Loucy (cell line): ENCODE measurements around the gene DLG1.

Experiments
- H2AFZ ChIP-seq: fragments of 200-600 bp; sonication (generic); 2 replicates; pipeline ENCODE4 v1.6.0; 2016; ENCODE audit warnings: antibody characterized with exemption, mild to moderate bottlenecking, low read length, moderate library complexity
- H3F3A ChIP-seq: fragments of 200-600 bp; 2 replicates; pipeline ENCODE4 v1.6.0; 2016; ENCODE audit warnings: antibody characterized with exemption, low read depth, mild to moderate bottlenecking
- H3K27me3 ChIP-seq: fragments of 200-600 bp; sonication (generic); 2 replicates; pipeline ENCODE4 v1.6.1; 2014; ENCODE audit warnings: low read length, mild to moderate bottlenecking; ENCODE audit not compliant: insufficient read depth, poor library complexity, severe bottlenecking
- H3K36me3 ChIP-seq: fragments of 200-600 bp; sonication (generic); 2 replicates; pipeline ENCODE4 v1.6.1; 2016; ENCODE audit warnings: low read length; ENCODE audit not compliant: insufficient read depth
- H3K4me1 ChIP-seq: fragments of 200-600 bp; sonication (generic); 2 replicates; pipeline ENCODE4 v1.5.1; 2014; ENCODE audit warnings: low read length, mild to moderate bottlenecking; ENCODE audit not compliant: insufficient read depth, poor library complexity, severe bottlenecking
- H3K4me2 ChIP-seq: fragments of 200-600 bp; sonication (generic); 2 replicates; pipeline ENCODE4 v1.6.0; 2014; ENCODE audit warnings: antibody characterized with exemption, low read length, low read depth, mild to moderate bottlenecking; ENCODE audit not compliant: poor library complexity, severe bottlenecking
- H3K4me3 ChIP-seq: fragments of 200-600 bp; sonication (generic); 2 replicates; pipeline ENCODE4 v1.5.1; 2014; ENCODE audit warnings: low read length, mild to moderate bottlenecking, mixed read lengths; ENCODE audit not compliant: poor library complexity, severe bottlenecking
- H3K79me2 ChIP-seq: fragments of 200-600 bp; sonication (generic); 2 replicates; pipeline ENCODE4 v1.6.1; 2014; ENCODE audit warnings: low read length; ENCODE audit not compliant: insufficient read depth
- H3K9ac ChIP-seq: fragments of 200-600 bp; sonication (generic); 2 replicates; pipeline ENCODE4 v1.6.0; 2014; ENCODE audit warnings: mild to moderate bottlenecking, low read depth, low read length, moderate library complexity; ENCODE audit not compliant: poor library complexity, severe bottlenecking
- H3K9me2 ChIP-seq: fragments of 200-600 bp; sonication (generic); replicated peaks from 2 replicates; pipeline ENCODE4 v1.6.1; 2016; ENCODE audit warnings: low read depth, low read length, mixed read lengths
- H3K9me3 ChIP-seq: fragments of 200-600 bp; sonication (generic); 2 replicates; pipeline ENCODE4 v1.6.1; 2014; ENCODE audit warnings: mild to moderate bottlenecking, antibody characterized with exemption, low read length, low read depth; ENCODE audit not compliant: insufficient read depth
- H4K20me1 ChIP-seq: fragments of 200-600 bp; sonication (generic); 2 replicates; pipeline ENCODE4 v1.6.0; 2014; ENCODE audit warnings: antibody characterized with exemption, low read length, mild to moderate bottlenecking; ENCODE audit not compliant: insufficient read depth, poor library complexity, severe bottlenecking
- EZH2phosphoT487 ChIP-seq: fragments of 200-600 bp; IDR thresholded peaks from 2 replicates; pipeline ENCODE4 v1.6.1; 2018; ENCODE audit warnings: antibody characterized with exemption, mild to moderate bottlenecking, moderate library complexity, borderline replicate concordance
- TF ChIP-seq, protein P1 (sequence below): fragments of 200-600 bp; sonication (generic); conservative IDR thresholded peaks from 2 replicates; pipeline ENCODE4 v1.5.1; 2014; ENCODE audit warnings: mild to moderate bottlenecking, antibody characterized with exemption, low read length

The DLG1 gene

DNA sequence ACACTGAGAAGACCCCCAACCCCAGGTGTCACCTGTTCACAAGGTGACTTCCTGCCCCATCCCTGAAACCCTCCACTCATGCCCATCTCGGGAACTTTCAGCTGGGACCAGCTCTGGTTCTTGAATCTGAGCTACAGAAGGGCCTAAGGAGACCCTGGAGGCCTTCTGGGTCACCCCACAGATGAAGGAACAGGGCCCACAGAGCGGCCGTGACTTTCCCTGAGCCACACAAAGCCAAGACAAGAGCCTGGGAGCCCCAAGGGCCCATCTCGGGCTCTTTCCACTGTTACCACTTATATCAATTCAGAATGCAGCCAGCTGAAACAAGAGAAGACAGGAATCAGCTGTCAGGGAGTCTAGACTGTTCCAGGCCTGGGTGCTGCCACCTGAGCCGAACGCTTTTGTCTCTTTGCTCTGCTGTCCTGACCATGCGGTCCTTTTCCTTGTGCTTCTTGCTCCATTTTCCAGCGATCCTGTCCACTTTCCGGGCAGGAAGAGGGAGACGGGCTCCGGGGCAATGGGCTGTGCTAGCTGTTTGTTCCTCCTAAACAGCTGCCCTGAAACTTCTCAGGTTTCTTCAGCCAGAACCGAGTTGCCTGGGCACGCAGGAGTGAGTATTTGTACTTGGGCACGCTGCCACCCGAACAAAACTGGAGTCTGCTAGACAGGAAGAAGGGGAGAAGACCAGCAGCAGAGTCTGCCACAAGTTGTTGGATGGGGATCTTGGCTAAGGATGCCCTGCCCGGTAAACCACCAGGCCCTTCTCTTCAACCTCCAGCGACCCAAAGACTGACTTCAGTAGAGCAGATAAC lies 301.8 kb downstream of the DLG1 start:
- no peaks in the 10 kb centered on the region for H3F3A ChIP-seq
- no peak overlapping the region for H3K4me2 ChIP-seq
- H3K4me1 ChIP-seq = no peaks in the 10 kb centered on the region
- H3K9me2 ChIP-seq = no peaks in the 10 kb centered on the region
- H4K20me1 ChIP-seq = no peaks in the 10 kb centered on the region
- TF ChIP-seq, protein P1, sequence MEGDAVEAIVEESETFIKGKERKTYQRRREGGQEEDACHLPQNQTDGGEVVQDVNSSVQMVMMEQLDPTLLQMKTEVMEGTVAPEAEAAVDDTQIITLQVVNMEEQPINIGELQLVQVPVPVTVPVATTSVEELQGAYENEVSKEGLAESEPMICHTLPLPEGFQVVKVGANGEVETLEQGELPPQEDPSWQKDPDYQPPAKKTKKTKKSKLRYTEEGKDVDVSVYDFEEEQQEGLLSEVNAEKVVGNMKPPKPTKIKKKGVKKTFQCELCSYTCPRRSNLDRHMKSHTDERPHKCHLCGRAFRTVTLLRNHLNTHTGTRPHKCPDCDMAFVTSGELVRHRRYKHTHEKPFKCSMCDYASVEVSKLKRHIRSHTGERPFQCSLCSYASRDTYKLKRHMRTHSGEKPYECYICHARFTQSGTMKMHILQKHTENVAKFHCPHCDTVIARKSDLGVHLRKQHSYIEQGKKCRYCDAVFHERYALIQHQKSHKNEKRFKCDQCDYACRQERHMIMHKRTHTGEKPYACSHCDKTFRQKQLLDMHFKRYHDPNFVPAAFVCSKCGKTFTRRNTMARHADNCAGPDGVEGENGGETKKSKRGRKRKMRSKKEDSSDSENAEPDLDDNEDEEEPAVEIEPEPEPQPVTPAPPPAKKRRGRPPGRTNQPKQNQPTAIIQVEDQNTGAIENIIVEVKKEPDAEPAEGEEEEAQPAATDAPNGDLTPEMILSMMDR = no peak
- no peak for TF ChIP-seq EZH2phosphoT487
- no peaks in the 10 kb centered on the region for H3K9me3 ChIP-seq
- no peak overlapping the region for H2AFZ ChIP-seq
- H3K27me3 ChIP-seq = no peaks in the 10 kb centered on the region
- no peaks in the 10 kb centered on the region for H3K79me2 ChIP-seq
- no peaks in the 10 kb centered on the region for H3K36me3 ChIP-seq
- no peak overlapping the region for H3K4me3 ChIP-seq
- no peak overlapping the region for H3K9ac ChIP-seq

DNA sequence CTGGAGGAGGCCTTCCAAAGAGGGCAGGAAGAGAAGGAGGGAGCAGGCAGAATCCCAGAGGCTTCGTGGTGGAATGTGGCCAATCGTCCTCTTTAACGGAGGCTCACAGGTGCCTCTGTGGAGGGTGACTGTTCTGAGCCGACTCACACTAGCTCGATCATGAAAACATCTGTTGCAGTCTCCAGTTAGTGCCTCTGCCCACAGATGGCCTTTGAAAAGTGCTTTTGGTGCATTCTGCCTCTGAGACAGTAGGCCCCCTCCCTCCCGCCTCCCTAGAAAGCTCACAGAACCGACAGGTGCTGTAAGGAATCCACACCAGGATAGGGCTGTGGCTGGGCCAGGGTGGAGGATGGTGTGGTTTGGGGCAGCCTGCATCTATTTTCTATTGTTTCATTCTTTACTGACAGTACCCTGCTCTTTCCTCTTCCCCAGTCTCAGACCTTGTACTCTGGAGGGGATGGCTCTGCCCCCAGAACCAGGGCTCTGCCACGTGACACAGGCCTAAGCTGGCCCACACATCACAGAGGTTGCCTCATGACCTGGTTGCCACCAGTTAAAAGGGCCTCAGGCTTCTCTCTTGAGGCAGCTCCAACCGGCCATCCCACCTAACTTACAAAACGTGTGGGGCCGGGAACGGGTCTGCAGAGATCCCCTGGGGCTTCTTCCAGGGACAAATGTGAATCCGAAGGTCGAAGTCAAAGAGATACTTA lies 302.6 kb downstream of the DLG1 start:
- Histone ChIP-seq H3K9ac (no peak overlapping the region), H3K27me3 (no peaks in the 10 kb centered on the region), H3K4me2 (no peak overlapping the region), H3K9me2 (no peaks in the 10 kb centered on the region), H4K20me1 (no peaks in the 10 kb centered on the region), H3K9me3 (no peaks in the 10 kb centered on the region), H3K4me3 (no peak overlapping the region), H3K4me1 (no peaks in the 10 kb centered on the region), H2AFZ (no peak overlapping the region), H3K79me2 (no peaks in the 10 kb centered on the region), H3K36me3 (no peaks in the 10 kb centered on the region), H3F3A (no peaks in the 10 kb centered on the region)
- TF ChIP-seq, protein P1 = no peak
- TF ChIP-seq EZH2phosphoT487 = no peak

DNA sequence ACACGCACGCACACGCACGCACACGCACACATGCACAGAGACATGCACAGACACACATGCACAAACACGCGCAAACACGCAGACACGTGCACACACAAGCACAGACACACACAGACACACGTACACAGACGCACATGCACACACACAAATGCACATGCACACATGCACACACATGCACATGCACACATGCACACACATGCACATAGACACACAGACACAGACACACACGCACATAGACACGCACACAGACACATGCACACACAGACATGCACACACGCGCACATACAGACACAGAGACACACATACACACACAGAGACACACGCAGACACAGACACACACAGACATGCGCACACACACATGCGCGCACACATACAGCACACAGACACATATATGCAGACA lies 303.4 kb downstream of the DLG1 start:
- no peaks in the 10 kb centered on the region for H3K79me2 ChIP-seq
- H4K20me1 ChIP-seq = no peaks in the 10 kb centered on the region
- no peak overlapping the region for H3K4me3 ChIP-seq
- H2AFZ ChIP-seq = no peak overlapping the region
- no peaks in the 10 kb centered on the region for H3K36me3 ChIP-seq
- H3K4me1 ChIP-seq = no peaks in the 10 kb centered on the region
- no peaks in the 10 kb centered on the region for H3K9me2 ChIP-seq
- no peaks in the 10 kb centered on the region for H3F3A ChIP-seq
- no peak overlapping the region for H3K4me2 ChIP-seq
- no peak for TF ChIP-seq EZH2phosphoT487
- TF ChIP-seq, protein P1 = no peak
- H3K27me3 ChIP-seq = no peaks in the 10 kb centered on the region
- H3K9me3 ChIP-seq = no peaks in the 10 kb centered on the region
- H3K9ac ChIP-seq = no peak overlapping the region
